DOHH2 (cell line): Measurements from ENCODE around the gene SLC16A8.

Experiments
- H3F3A ChIP-seq: fragments of 200-600 bp; sonication (generic), shearing (Covaris generic); 2 replicates; pipeline ENCODE4 v1.6.0; 2016; ENCODE audit warnings: antibody characterized with exemption, mild to moderate bottlenecking; ENCODE audit not compliant: control insufficient read depth, insufficient read depth
- H3K27ac ChIP-seq: fragments of 200-600 bp; sonication (generic); 2 replicates; pipeline ENCODE4 v1.5.1; 2014; ENCODE audit warnings: low read depth, mild to moderate bottlenecking, low read length, moderate library complexity
- H3K27me3 ChIP-seq: fragments of 200-600 bp; sonication (generic); 2 replicates; pipeline ENCODE4 v1.6.1; 2014; ENCODE audit warnings: mild to moderate bottlenecking, low read length, mixed read lengths; ENCODE audit not compliant: control insufficient read depth
- H3K36me3 ChIP-seq: fragments of 200-600 bp; sonication (generic); 2 replicates; pipeline ENCODE4 v1.6.1; 2014; ENCODE audit warnings: mild to moderate bottlenecking, low read length, moderate library complexity, mixed read lengths; ENCODE audit not compliant: control insufficient read depth
- H3K4me1 ChIP-seq: fragments of 200-600 bp; sonication (generic); 2 replicates; pipeline ENCODE4 v1.6.1; 2014; ENCODE audit warnings: mild to moderate bottlenecking, low read length, mixed read lengths; ENCODE audit not compliant: control insufficient read depth
- H3K4me2 ChIP-seq: fragments of 200-600 bp; sonication (generic); 2 replicates; pipeline ENCODE4 v1.6.0; 2014; ENCODE audit warnings: mild to moderate bottlenecking, low read length, moderate library complexity
- H3K4me3 ChIP-seq: fragments of 200-600 bp; sonication (generic); 2 replicates; pipeline ENCODE4 v1.5.1; 2014; ENCODE audit warnings: mild to moderate bottlenecking, low read length, mixed read lengths
- H3K79me2 ChIP-seq: fragments of 200-600 bp; sonication (generic); 2 replicates; pipeline ENCODE4 v1.6.1; 2014; ENCODE audit warnings: mild to moderate bottlenecking, low read length, mixed read lengths; ENCODE audit not compliant: control insufficient read depth
- H3K9me2 ChIP-seq: fragments of 200-600 bp; sonication (generic); replicated peaks from 2 replicates; pipeline ENCODE4 v1.6.1; 2014; ENCODE audit warnings: mild to moderate bottlenecking, low read length, mixed read lengths; ENCODE audit not compliant: control insufficient read depth
- H3K9me3 ChIP-seq: fragments of 200-600 bp; sonication (generic); 2 replicates; pipeline ENCODE4 v1.6.1; 2014; ENCODE audit warnings: antibody characterized with exemption, low read length, mixed read lengths; ENCODE audit not compliant: control insufficient read depth, insufficient read depth
- H4K20me1 ChIP-seq: fragments of 200-600 bp; sonication (generic); 2 replicates; pipeline ENCODE4 v1.6.0; 2014; ENCODE audit warnings: low read depth, mild to moderate bottlenecking, antibody characterized with exemption, low read length, moderate library complexity; ENCODE audit not compliant: control insufficient read depth, insufficient read depth
- EZH2phosphoT487 ChIP-seq: fragments of 200-600 bp; sonication (generic); IDR thresholded peaks from 2 replicates; pipeline ENCODE4 v1.6.1; 2017; ENCODE audit warnings: borderline replicate concordance, mild to moderate bottlenecking, antibody characterized with exemption, low read length, moderate library complexity, mixed read lengths
- TF ChIP-seq, protein P1 (sequence below): fragments of 200-600 bp; sonication (generic); IDR thresholded peaks from one replicate; pipeline ENCODE4 v1.5.1; 2014; ENCODE audit warnings: antibody characterized with exemption, mild to moderate bottlenecking, low read depth, low read length; ENCODE audit not compliant: poor library complexity, severe bottlenecking

The SLC16A8 gene

DNA sequence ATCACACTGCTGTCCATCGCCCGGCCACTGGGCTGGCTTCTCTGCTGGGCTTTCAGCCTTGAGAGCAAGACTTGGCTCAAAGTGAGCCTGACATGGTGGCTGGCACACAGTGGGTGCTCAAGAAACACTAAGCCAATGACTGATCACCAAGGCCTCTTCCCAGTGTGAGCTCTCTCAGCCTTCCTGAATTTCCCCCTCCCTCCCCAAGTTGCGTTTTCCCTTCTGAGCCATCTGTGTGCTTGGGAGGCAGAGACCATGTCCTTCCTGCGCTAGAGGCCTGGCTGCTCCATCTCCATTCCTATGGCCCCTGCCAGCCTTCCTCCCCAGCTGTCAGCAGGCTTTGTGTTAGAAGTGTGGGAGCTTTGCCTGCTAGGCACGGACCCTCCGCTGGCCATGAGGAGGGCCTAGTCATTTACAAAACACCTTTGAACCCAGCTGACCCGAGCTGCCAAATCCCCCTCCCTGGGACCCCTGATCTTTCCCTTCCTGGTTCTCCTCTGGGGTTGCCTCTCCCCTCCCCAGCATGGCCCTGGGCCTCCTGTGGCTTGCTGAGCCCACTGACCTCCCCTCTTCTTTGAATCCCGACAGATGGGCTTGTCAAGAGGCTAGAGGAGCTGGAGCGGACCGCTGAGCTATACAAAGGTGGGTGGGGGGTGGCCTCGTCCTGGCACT, 13.6 kb downstream of the SLC16A8 start:
- TF ChIP-seq, protein P1, sequence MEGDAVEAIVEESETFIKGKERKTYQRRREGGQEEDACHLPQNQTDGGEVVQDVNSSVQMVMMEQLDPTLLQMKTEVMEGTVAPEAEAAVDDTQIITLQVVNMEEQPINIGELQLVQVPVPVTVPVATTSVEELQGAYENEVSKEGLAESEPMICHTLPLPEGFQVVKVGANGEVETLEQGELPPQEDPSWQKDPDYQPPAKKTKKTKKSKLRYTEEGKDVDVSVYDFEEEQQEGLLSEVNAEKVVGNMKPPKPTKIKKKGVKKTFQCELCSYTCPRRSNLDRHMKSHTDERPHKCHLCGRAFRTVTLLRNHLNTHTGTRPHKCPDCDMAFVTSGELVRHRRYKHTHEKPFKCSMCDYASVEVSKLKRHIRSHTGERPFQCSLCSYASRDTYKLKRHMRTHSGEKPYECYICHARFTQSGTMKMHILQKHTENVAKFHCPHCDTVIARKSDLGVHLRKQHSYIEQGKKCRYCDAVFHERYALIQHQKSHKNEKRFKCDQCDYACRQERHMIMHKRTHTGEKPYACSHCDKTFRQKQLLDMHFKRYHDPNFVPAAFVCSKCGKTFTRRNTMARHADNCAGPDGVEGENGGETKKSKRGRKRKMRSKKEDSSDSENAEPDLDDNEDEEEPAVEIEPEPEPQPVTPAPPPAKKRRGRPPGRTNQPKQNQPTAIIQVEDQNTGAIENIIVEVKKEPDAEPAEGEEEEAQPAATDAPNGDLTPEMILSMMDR = no peak
- TF ChIP-seq EZH2phosphoT487 = no peak
- H3K9me2 ChIP-seq = no peaks in the 10 kb centered on the region
- H3K27ac ChIP-seq = no peak overlapping the region
- no peaks in the 10 kb centered on the region; the same call in 1 of the 2 replicates for H3K36me3 ChIP-seq
- no peak overlapping the region for H3K4me2 ChIP-seq
- no peaks in the 10 kb centered on the region for H4K20me1 ChIP-seq
- H3K4me1 ChIP-seq = no peaks in the 10 kb centered on the region
- H3K79me2 ChIP-seq = no peaks in the 10 kb centered on the region
- no peaks in the 10 kb centered on the region for H3F3A ChIP-seq
- no peaks in the 10 kb centered on the region for H3K9me3 ChIP-seq
- no peak overlapping the region for H3K4me3 ChIP-seq
- H3K27me3 ChIP-seq = no peaks in the 10 kb centered on the region

DNA sequence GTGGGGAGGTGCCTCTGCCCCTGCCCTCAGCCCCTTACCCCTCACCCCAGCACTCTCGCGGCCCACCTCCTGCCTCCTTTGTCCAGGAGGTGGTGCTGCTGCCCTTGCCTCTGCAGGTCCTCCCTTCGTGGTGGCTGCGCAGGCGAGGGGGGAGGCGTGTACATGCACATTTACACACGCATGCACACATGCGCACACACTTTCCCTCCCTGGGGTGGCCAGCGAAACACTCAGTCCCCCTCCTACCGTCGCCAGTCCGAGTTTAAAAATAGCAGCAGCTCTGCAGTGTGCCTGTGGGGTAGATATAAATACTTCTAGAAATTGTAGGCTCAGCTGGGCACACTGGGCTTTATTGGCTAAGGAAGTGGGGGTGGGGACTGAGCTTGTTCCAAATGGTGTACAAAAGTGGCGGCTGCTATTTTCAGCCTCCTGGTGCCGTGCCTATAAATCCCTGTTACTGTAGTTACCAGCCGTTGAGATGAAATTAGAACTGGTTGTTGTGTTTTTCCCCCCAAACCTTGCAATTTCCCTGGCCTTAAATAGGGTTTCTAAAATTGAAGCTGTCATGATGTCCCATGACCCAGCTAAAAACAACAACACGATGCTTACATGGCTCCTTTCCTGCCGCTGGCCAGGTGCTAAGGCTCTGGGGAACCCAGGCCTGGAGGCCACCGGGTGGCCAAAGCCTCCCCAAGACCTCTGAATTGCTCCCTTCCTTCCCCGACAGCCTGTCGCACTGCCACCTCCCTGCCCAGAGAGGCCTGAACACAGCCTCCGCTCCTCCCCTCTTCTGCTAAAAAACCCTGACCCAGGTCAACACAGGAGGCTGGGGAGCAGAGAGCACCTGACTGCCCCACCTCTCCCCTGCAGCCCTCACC, 14.4 kb downstream of the SLC16A8 start:
- H3K4me2 ChIP-seq = no peak overlapping the region
- no peaks in the 10 kb centered on the region for H4K20me1 ChIP-seq
- no peak overlapping the region for H3K4me3 ChIP-seq
- TF ChIP-seq, protein P1 = peak; percentile 26
- TF ChIP-seq EZH2phosphoT487 = no peak
- no peak overlapping the region for H3K27ac ChIP-seq
- no peaks in the 10 kb centered on the region for H3K9me3 ChIP-seq
- H3K9me2 ChIP-seq = no peaks in the 10 kb centered on the region
- peaks cover 5% of the 10 kb centered on the region; the same call in 1 of the 2 replicates for H3K36me3 ChIP-seq
- H3K4me1 ChIP-seq = no peaks in the 10 kb centered on the region
- H3K27me3 ChIP-seq = no peaks in the 10 kb centered on the region
- H3K79me2 ChIP-seq = no peaks in the 10 kb centered on the region
- no peaks in the 10 kb centered on the region for H3F3A ChIP-seq

DNA sequence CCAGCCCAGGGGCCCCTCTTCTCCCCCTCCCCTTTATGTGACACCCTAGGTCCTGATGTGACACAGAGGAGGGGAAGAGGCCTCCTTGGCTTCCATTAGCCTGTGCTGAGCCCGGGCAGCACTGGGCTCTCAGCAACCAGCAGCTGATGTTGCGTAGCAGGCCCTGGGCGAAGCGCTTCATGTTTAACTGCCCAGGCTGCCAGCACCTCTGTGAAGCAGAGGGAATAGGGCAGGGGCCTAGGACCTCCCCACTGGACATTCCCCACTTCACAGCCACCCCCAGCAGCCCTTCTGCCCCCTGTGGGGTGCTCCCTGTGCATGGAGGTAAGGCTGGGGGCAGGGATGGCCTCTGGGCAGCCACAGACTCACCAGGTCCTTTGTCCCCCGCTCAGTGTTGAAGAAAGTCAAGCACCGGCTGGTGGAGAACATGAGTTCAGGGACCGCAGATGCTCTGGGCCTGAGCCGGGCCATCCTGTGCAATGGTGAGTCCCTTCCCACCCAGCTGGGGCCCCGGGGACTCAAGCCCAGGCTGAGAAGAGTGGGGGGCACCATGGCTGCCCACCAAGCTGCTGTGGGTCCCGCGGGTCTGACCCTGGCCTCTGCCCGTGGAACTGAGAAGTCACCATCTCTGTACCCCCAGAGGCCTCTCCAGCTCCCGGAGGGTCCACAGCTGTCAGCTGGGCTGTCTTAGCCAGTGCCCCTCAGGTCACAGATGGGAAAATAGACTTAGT, 15.2 kb downstream of the SLC16A8 start:
- Histone ChIP-seq H3K4me3 (no peak overlapping the region), H3K4me1 (no peaks in the 10 kb centered on the region), H3K4me2 (no peak overlapping the region), H3F3A (no peaks in the 10 kb centered on the region), H3K27ac (no peak overlapping the region), H3K36me3 (peaks cover 5% of the 10 kb centered on the region; the same call in 1 of the 2 replicates), H3K9me3 (no peaks in the 10 kb centered on the region), H4K20me1 (no peaks in the 10 kb centered on the region), H3K9me2 (no peaks in the 10 kb centered on the region), H3K27me3 (no peaks in the 10 kb centered on the region), H3K79me2 (no peaks in the 10 kb centered on the region)
- TF ChIP-seq EZH2phosphoT487 = no peak
- TF ChIP-seq, protein P1 = no peak
